Activated CD4-positive, alpha-beta T cell treated with anti-CD3 and anti-CD28 coated beads, Interleukin-2, amount 10 ng/mL, durations not matched to agents 7 days and 5 days (primary cell): Measurements from ENCODE around the gene TDRD1. TPM values are rescaled to one million over a fixed set of nuclear protein-coding genes. Genes with fewer than 3 reads are reported as not detected.

Experiments
- CTCF ChIA-PET: fragments of 350-600 bp; sonication (Branson Sonifier 250); formaldehyde crosslinking; loops from one replicate; lab custom pipeline; 2021; ENCODE audit warnings: antibody characterized with exemption; lab: Charles Lee
- POLR2A ChIA-PET: fragments of 350-600 bp; sonication (Branson Sonifier 250); formaldehyde crosslinking; loops from one replicate; lab custom pipeline; 2021; ENCODE audit warnings: antibody characterized with exemption; lab: Charles Lee
- DNase-seq: peaks from one replicate; pipeline ENCODE4 v3.0.0-alpha.2; 2020
- H3K27ac Mint-ChIP-seq: one replicate; pipeline ENCODE4 v1.8.0; 2021; ENCODE audit warnings: mild to moderate bottlenecking, moderate library complexity, mixed read lengths
- H3K27me3 Mint-ChIP-seq: one replicate; pipeline ENCODE4 v1.8.0; 2021; ENCODE audit warnings: mixed read lengths
- H3K36me3 Mint-ChIP-seq: one replicate; pipeline ENCODE4 v1.8.0; 2021; ENCODE audit warnings: low read depth, mixed read lengths
- H3K4me1 Mint-ChIP-seq: one replicate; pipeline ENCODE4 v1.8.0; 2021; ENCODE audit warnings: mixed read lengths
- H3K4me3 Mint-ChIP-seq: one replicate; pipeline ENCODE4 v1.8.0; 2021; ENCODE audit warnings: mild to moderate bottlenecking, moderate library complexity, mixed read lengths
- H3K9me3 Mint-ChIP-seq: one replicate; pipeline ENCODE4 v1.8.0; 2021; ENCODE audit warnings: mixed read lengths
- total RNA-seq, 2 experiments: library from RNA; stranded (reverse); gene quantifications; one replicate each; pipeline ENCODE4 v1.2.3, GENCODE V29; 2021

Gene TDRD1
- total RNA-seq, 2 experiments from 2014 or later: 0.04 to 0.10 TPM

GRCh38 chr10:114262496-114262895 is 83.3 kb downstream of the TDRD1 start:
- no peak for DNase-seq

GRCh38 chr10:114265392-114266053 is 86.4 kb downstream of the TDRD1 start:
- no peaks in the 10 kb centered on the region for H3K4me1 Mint-ChIP-seq
- H3K27ac Mint-ChIP-seq: no peak overlapping the region
- ChIA-PET POLR2A (no interaction called here), CTCF (no interaction called here)
- no peak for DNase-seq
- H3K27me3 Mint-ChIP-seq: peaks cover under 1% of the 10 kb centered on the region
- no peaks in the 10 kb centered on the region for H3K36me3 Mint-ChIP-seq
- no peak overlapping the region for H3K4me3 Mint-ChIP-seq
- no peaks in the 10 kb centered on the region for H3K9me3 Mint-ChIP-seq

More at GRCh38 chr10:114262496-114262895, 83.3 kb downstream of the TDRD1 start:
- peaks cover 6% of the 10 kb centered on the region for H3K4me1 Mint-ChIP-seq
- no peak overlapping the region for H3K27ac Mint-ChIP-seq
- ChIA-PET POLR2A (no interaction called here), CTCF (interaction anchor here (0.6 kb wide), 1 partner anchor 917 kb away, joined by 3 read pairs; no protein-coding TSS in a partner anchor)
- H3K4me3 Mint-ChIP-seq: no peak overlapping the region
- H3K27me3 Mint-ChIP-seq: no peaks in the 10 kb centered on the region
- no peaks in the 10 kb centered on the region for H3K9me3 Mint-ChIP-seq
- H3K36me3 Mint-ChIP-seq: no peaks in the 10 kb centered on the region

- Mint-ChIP-seq H3K4me1 (no peaks in the 10 kb centered on the region), H3K4me3 (no peak overlapping the region), H3K27ac (no peak overlapping the region), H3K36me3 (no peaks in the 10 kb centered on the region), H3K9me3 (no peaks in the 10 kb centered on the region), H3K27me3 (peaks cover 4% of the 10 kb centered on the region)
- ChIA-PET CTCF (no interaction called here), POLR2A (no interaction called here)
- DNase-seq: no peak
Measured at GRCh38 chr10:114266521-114266920, 87.4 kb downstream of the TDRD1 start.

- no peaks in the 10 kb centered on the region for H3K4me1 Mint-ChIP-seq
- no peaks in the 10 kb centered on the region for H3K36me3 Mint-ChIP-seq
- no peak for DNase-seq
- H3K27ac Mint-ChIP-seq: no peak overlapping the region
- ChIA-PET POLR2A (no interaction called here), CTCF (interaction anchor here (0.9 kb wide), 1 partner anchor 433 kb away, joined by 3 read pairs; no protein-coding TSS in a partner anchor)
- peaks cover 6% of the 10 kb centered on the region for H3K27me3 Mint-ChIP-seq
- H3K4me3 Mint-ChIP-seq: no peak overlapping the region
- no peaks in the 10 kb centered on the region for H3K9me3 Mint-ChIP-seq
Measured at GRCh38 chr10:114271075-114271778, 92.1 kb downstream of the TDRD1 start.

- no peaks in the 10 kb centered on the region for H3K9me3 Mint-ChIP-seq
- no peak overlapping the region for H3K4me3 Mint-ChIP-seq
- H3K4me1 Mint-ChIP-seq: no peaks in the 10 kb centered on the region
- peaks cover 6% of the 10 kb centered on the region for H3K27me3 Mint-ChIP-seq
- ChIA-PET CTCF (interaction anchor here (0.9 to 1.7 kb wide), 2 partner anchors 12 to 433 kb away, joined by 3 to 7 read pairs; no protein-coding TSS in a partner anchor), POLR2A (no interaction called here)
- no peak for DNase-seq
- H3K36me3 Mint-ChIP-seq: no peaks in the 10 kb centered on the region
- H3K27ac Mint-ChIP-seq: no peak overlapping the region
Measured at GRCh38 chr10:114271779-114272167, 92.6 kb downstream of the TDRD1 start.

GRCh38 chr10:114272696-114273095 is 93.5 kb downstream of the TDRD1 start:
- ChIA-PET CTCF (interaction anchor here (1.7 kb wide), 1 partner anchor 11 kb away, joined by 7 read pairs; no protein-coding TSS in a partner anchor), POLR2A (no interaction called here)
- no peak overlapping the region for H3K4me3 Mint-ChIP-seq
- H3K36me3 Mint-ChIP-seq: no peaks in the 10 kb centered on the region
- H3K9me3 Mint-ChIP-seq: no peaks in the 10 kb centered on the region
- H3K4me1 Mint-ChIP-seq: no peaks in the 10 kb centered on the region
- no peak for DNase-seq
- peaks cover 6% of the 10 kb centered on the region for H3K27me3 Mint-ChIP-seq
- H3K27ac Mint-ChIP-seq: no peak overlapping the region

- CTCF ChIA-PET: no interaction called here
- H3K4me1 Mint-ChIP-seq: no peaks in the 10 kb centered on the region
- POLR2A ChIA-PET: no interaction called here
- H3K27me3 Mint-ChIP-seq: peaks cover 6% of the 10 kb centered on the region
- no peaks in the 10 kb centered on the region for H3K36me3 Mint-ChIP-seq
- DNase-seq: no peak
- H3K9me3 Mint-ChIP-seq: no peaks in the 10 kb centered on the region
- no peak overlapping the region for H3K4me3 Mint-ChIP-seq
- no peak overlapping the region for H3K27ac Mint-ChIP-seq
Measured at GRCh38 chr10:114273910-114274309, 94.8 kb downstream of the TDRD1 start.

- no peaks in the 10 kb centered on the region for H3K9me3 Mint-ChIP-seq
- CTCF ChIA-PET: no interaction called here
- H3K36me3 Mint-ChIP-seq: no peaks in the 10 kb centered on the region
- no peak overlapping the region for H3K4me3 Mint-ChIP-seq
- DNase-seq: no peak
- H3K27ac Mint-ChIP-seq: no peak overlapping the region
- no peaks in the 10 kb centered on the region for H3K4me1 Mint-ChIP-seq
- H3K27me3 Mint-ChIP-seq: peaks cover 6% of the 10 kb centered on the region
- POLR2A ChIA-PET: no interaction called here
Measured at GRCh38 chr10:114274616-114275453, 95.7 kb downstream of the TDRD1 start.

- Mint-ChIP-seq H3K9me3 (no peaks in the 10 kb centered on the region), H3K4me1 (no peaks in the 10 kb centered on the region), H3K27ac (no peak overlapping the region), H3K27me3 (peaks cover 2% of the 10 kb centered on the region), H3K36me3 (no peaks in the 10 kb centered on the region), H3K4me3 (no peak overlapping the region)
- ChIA-PET CTCF (no interaction called here), POLR2A (interaction anchor here (0.6 kb wide), 1 partner anchor 18 kb away, joined by 3 read pairs; no protein-coding TSS in a partner anchor)
- no peak for DNase-seq
Measured at GRCh38 chr10:114276066-114276465, 96.9 kb downstream of the TDRD1 start.

- ChIA-PET POLR2A (interaction anchor here (0.6 kb wide), 1 partner anchor 18 kb away, joined by 3 read pairs; no protein-coding TSS in a partner anchor), CTCF (no interaction called here)
- no peaks in the 10 kb centered on the region for H3K9me3 Mint-ChIP-seq
- peaks cover 2% of the 10 kb centered on the region for H3K27me3 Mint-ChIP-seq
- H3K36me3 Mint-ChIP-seq: no peaks in the 10 kb centered on the region
- no peaks in the 10 kb centered on the region for H3K4me1 Mint-ChIP-seq
- H3K27ac Mint-ChIP-seq: no peak overlapping the region
- no peak overlapping the region for H3K4me3 Mint-ChIP-seq
- DNase-seq: no peak
Measured at GRCh38 chr10:114276671-114277070, 97.5 kb downstream of the TDRD1 start.

- no peaks in the 10 kb centered on the region for H3K36me3 Mint-ChIP-seq
- H3K27me3 Mint-ChIP-seq: peaks cover 2% of the 10 kb centered on the region
- H3K4me3 Mint-ChIP-seq: no peak overlapping the region
- CTCF ChIA-PET: interaction anchor here (0.6 to 1.1 kb wide), 2 partner anchors 26 to 100 kb away, joined by 3 to 4 read pairs; no protein-coding TSS in a partner anchor
- no peak overlapping the region for H3K27ac Mint-ChIP-seq
- POLR2A ChIA-PET: no interaction called here
- no peaks in the 10 kb centered on the region for H3K9me3 Mint-ChIP-seq
- DNase-seq: no peak
- no peaks in the 10 kb centered on the region for H3K4me1 Mint-ChIP-seq
Measured at GRCh38 chr10:114278140-114278883, 99.2 kb downstream of the TDRD1 start.

GRCh38 chr10:114278884-114279191 is 99.7 kb downstream of the TDRD1 start:
- H3K4me3 Mint-ChIP-seq: no peak overlapping the region
- POLR2A ChIA-PET: no interaction called here
- no peak for DNase-seq
- H3K9me3 Mint-ChIP-seq: no peaks in the 10 kb centered on the region
- H3K27me3 Mint-ChIP-seq: peaks cover 2% of the 10 kb centered on the region
- H3K4me1 Mint-ChIP-seq: no peaks in the 10 kb centered on the region
- H3K27ac Mint-ChIP-seq: no peak overlapping the region
- no peaks in the 10 kb centered on the region for H3K36me3 Mint-ChIP-seq
- CTCF ChIA-PET: interaction anchor here (0.6 kb wide), 1 partner anchor 101 kb away, joined by 4 read pairs; no protein-coding TSS in a partner anchor
